GM18517 (cell line): ENCODE results near the gene PSORS1C1.

ENCODE experiments used
- ATAC-seq: cut with Tn5 transposase; IDR thresholded peaks from one replicate; pipeline ENCODE4 v1.9.1; 2021; ENCODE audit warnings: mild to moderate bottlenecking, moderate library complexity; ENCODE audit not compliant: unreplicated experiment

PSORS1C1 gene

GRCh38 chr6:31125586-31126363 lies 11.2 kb downstream of the PSORS1C1 start:
- no peak for ATAC-seq

- no peak for ATAC-seq
Observed at GRCh38 chr6:31126396-31127175, 12.0 kb downstream of the PSORS1C1 start.

GRCh38 chr6:31128093-31128676 lies 13.6 kb downstream of the PSORS1C1 start:
- ATAC-seq: no peak

- no peak for ATAC-seq
Observed at GRCh38 chr6:31129130-31129529, 14.5 kb downstream of the PSORS1C1 start.

GRCh38 chr6:31130751-31131150 lies 16.2 kb downstream of the PSORS1C1 start:
- no peak for ATAC-seq

- ATAC-seq: no peak
Observed at GRCh38 chr6:31131595-31131994, 17.0 kb downstream of the PSORS1C1 start.

GRCh38 chr6:31132806-31133205 lies 18.2 kb downstream of the PSORS1C1 start:
- ATAC-seq: no peak

- ATAC-seq: no peak
Observed at GRCh38 chr6:31135710-31136109, 21.1 kb downstream of the PSORS1C1 start.

GRCh38 chr6:31138982-31139381 lies 24.4 kb downstream of the PSORS1C1 start, which contains the start of gene PSORS1C2:
TSS of gene PSORS1C2 (minus strand) at chr6:31139066. CDS start at chr6:31139026, 40 bp downstream.
- no peak for ATAC-seq

- ATAC-seq: no peak
Observed at GRCh38 chr6:31139599-31139998, 25.0 kb downstream of the PSORS1C1 start.

GRCh38 chr6:31140643-31141042 lies 26.0 kb downstream of the PSORS1C1 start:
- ATAC-seq: no peak

- ATAC-seq: no peak
Observed at GRCh38 chr6:31142361-31142761, 27.8 kb downstream of the PSORS1C1 start.

- no peak for ATAC-seq
Observed at GRCh38 chr6:31143148-31143547, 28.5 kb downstream of the PSORS1C1 start.

GRCh38 chr6:31144296-31144969 lies 29.8 kb downstream of the PSORS1C1 start:
- no peak for ATAC-seq

GRCh38 chr6:31144970-31145340 lies 30.4 kb downstream of the PSORS1C1 start:
- ATAC-seq: no peak

GRCh38 chr6:31145386-31145785 lies 30.8 kb downstream of the PSORS1C1 start:
- no peak for ATAC-seq

- ATAC-seq: no peak
Observed at GRCh38 chr6:31149827-31150447, 35.3 kb downstream of the PSORS1C1 start.

- no peak for ATAC-seq
Observed at GRCh38 chr6:31152781-31153180, 38.2 kb downstream of the PSORS1C1 start.

- ATAC-seq: no peak
Observed at GRCh38 chr6:31154436-31154835, 39.8 kb downstream of the PSORS1C1 start.

GRCh38 chr6:31156641-31157040 lies 42.0 kb downstream of the PSORS1C1 start:
- ATAC-seq: no peak
